Glomerular visceral epithelial cell (primary cell): ENCODE results near the gene S1PR4.
A peak's percentile ranks its signal among the peaks of the same experiment; 100 is the strongest.
"Not testable (repeated sequence)": the region's sequence is repeated elsewhere in the genome, so short reads cannot be mapped to it uniquely, and the experiment has no call there.

ENCODE experiments used
- DNase-seq: peaks from one replicate; pipeline ENCODE4 v3.0.0-alpha.2; 2016; ENCODE audit errors: extremely low spot score

Gene S1PR4

DNA sequence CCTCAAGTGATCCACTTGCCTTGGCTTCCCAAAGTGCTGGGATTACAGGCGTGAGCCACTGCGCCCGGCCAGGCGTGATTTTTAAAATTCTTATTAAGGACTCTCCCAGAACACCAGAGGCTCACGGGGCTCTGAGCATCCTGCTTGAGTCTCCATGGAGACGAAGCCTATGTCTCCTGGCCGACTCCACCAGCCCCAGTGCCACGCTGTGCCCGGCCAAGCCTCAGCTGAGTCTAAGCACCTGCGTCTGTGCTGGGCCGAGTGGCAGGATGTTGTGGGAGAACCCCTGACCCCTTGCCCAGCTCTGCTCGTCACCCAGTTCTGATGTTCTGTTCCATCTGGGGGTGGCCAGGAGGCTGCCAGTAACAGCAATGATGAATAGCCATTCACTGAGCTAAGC lies 42.0 kb downstream of the S1PR4 start:
- no peak for DNase-seq

DNA sequence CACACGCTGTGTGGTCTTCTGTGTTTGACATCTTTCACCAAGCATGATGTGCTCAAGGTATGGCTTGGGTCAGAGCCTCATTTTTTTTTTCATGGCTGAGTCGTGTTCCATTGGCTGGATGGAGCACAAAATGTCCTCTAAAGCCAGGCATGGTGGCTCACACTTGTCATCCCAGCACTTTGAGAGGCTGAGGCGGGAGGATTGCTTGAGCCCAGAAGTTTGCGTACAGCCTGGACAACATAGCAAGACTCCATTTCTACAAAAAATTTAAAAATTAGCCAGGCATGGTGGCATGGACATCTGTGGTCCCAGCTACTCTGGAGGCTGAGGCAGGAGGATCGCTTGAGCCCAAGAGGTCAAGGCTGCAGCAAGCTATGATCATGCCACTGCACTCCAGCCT lies 43.0 kb downstream of the S1PR4 start:
- DNase-seq, result not testable (repeated sequence)

DNA sequence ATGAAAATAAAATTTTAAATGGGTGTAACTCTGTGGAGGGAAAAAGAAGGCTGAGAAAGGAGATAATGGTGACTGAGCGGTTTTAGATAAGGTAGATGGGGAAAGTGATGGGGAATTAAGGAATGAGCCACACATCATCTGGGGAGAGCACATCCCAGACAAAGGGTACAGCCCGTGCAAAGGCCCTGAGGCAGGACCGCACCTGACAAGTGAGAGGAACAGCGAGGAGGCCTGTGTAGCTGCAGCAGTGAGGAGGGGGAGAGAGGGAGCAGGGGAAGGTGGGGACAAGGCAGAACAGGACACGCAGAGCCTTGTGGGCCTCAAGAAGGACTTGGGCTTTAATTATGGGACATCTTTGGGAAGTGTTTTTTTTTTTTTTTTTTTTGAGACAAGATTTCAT lies 44.1 kb downstream of the S1PR4 start:
- no peak for DNase-seq

DNA sequence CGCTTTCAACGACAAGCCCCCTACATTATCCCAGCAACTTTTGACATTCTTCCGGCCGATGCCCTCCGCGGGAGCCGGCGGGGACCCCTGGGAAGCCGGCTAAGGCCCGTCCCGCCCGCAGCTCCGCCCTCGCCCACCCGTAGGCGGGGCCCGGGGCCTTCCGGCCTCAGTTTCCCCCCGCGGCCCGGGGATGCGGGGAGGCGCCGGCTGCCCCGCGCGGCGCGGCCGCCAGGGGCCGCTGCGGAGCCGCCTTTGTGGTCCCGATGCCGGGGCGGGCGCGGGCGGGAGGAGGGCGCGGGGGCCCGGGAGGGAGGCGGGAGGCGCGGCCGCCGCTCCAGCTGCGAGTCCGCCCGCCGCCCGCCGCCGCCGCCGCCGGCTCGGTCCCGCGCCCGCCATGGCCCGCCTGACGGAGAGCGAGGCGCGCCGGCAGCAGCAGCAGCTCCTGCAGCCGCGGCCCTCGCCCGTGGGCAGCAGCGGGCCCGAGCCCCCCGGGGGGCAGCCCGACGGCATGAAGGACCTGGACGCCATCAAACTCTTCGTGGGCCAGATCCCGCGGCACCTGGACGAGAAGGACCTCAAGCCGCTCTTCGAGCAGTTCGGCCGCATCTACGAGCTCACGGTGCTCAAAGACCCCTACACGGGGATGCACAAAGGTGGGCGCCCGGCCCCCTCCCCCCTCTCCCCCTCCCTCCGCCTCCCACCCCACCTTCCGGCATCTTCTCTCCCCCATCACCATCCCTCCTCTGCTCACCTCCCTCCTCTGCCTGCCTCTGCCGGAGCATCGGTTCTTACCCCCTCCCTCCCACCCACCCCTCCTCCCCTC lies 46.0 kb downstream of the S1PR4 start, which contains the start of gene CELF5:
Gene CELF5, plus strand, starts transcription at position 316 of the 823 bp plus-strand sequence. Its CDS starts 79 bp downstream, at position 395.
- DNase-seq, result peak; percentile 45

DNA sequence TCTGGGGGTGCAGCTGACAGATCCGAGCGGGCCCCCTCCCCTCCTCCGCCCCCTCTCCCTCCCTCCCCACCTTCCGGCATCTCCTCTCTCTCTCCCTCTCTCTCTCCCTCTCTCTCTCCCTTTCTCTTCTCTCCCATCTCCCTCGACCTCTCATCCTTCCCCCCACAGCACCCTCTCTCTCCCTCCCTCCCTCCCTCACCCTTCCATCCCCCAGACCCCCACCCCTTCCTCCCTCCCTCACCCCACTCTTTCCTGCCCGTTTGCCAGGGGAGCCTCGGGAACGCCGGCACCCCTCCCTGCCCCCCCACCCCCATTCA lies 46.6 kb downstream of the S1PR4 start:
- DNase-seq, result no peak

DNA sequence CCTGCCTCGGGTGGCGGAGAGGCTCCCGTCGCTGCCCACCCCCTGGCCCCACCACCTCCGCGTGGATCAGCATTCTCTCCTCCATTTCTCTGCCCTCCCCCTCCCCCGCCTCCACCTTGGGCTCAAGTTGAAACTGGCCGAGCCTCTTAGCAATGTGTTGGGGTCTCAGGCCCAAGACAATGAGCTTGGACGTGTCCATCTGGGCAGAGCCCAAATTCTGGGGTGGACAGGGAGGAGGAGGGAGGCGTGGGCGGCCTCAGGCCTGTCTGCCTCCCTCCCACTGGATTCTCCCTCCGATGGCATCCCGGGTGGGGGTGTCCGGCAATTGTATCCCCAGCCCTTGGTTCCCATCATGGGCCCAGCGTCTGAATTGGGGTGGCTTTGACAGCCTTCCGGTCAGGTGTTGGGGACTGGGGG lies 47.1 kb downstream of the S1PR4 start:
- no peak for DNase-seq

DNA sequence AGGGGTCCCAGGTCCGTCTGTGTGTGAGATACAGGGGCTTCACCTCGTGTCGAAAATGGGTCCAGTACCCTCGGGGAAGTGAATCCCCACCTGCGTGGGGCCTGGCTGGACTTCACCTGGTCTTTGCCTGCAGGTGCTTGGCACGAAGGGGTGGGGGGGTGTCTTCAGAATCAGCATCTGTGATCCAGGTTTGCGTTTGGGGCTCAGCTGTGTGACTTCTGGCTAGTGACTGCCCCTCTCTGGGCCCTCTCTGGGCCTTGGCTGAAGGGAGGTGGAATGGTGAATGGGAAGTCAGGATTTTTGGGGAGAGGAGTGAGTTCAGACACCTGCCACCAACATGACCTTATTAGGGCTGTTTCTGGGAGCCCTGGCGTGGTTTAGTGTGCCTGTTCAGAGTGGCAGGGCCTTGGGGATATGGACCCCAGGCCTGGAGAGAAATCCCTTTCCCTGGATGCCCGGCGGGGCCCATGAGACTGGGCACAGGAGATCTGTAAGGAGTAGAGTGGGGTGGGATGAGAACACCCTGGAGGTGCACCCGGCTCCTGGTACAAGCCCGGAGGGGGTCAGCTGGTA lies 48.6 kb downstream of the S1PR4 start:
- no peak for DNase-seq

DNA sequence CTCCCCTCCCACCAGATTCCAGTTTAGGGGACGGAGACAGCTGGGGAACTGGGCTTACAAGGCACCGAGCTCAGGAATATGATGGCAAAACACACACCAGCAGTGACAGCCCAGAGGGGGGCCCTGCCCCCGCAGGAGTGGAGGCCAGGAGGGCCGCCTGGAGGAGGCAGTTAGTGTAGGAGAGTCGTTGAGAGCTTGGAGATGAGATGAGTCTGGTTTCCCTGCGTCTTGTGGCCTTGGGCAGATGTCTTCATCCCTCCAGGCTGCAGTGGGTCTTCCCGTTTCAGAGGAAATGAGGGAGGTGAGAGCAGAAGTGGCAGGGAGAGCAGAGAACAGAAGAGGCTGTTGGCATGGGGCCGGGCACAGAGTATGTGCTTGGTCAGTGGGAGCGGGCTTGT lies 50.8 kb downstream of the S1PR4 start:
- no peak for DNase-seq
